Measurements from ENCODE around the gene GLMN.

GRCh38 chr1:92211166-92211565 is 87.6 kb downstream of the GLMN start:
- TF ChIP-seq POLR2AphosphoS5 (IDR thresholded peaks at IDR 0.05), result no peak
- TF ChIP-seq CTCF (IDR thresholded peaks at IDR 0.05), result no peak

Data from sigmoid colon (tissue), 4 donors.